Effector memory CD8-positive, alpha-beta T cell (primary cell): Measurements from ENCODE around the gene SERPIND1.

ENCODE experiments used
- ATAC-seq: fragments of 150-1000 bp; cut with Tn5 transposase; replicated peaks from 2 replicates; pipeline ENCODE4 v1.10.0; 2021; ENCODE audit warnings: mild to moderate bottlenecking, moderate library complexity
- DNase-seq, 3 experiments: peaks; one replicate each; pipeline ENCODE4 v3.0.0; 2021
- H3K27ac Mint-ChIP-seq, 2 donors: one replicate each; pipeline ENCODE4 v1.8.0; 2022; ENCODE audit warnings: mild to moderate bottlenecking in 2 of 2, mixed read lengths in 2 of 2, moderate library complexity in 2 of 2
- H3K27me3 Mint-ChIP-seq, 2 donors: one replicate each; pipeline ENCODE4 v1.8.0; 2022; ENCODE audit warnings: mixed read lengths in 2 of 2
- H3K36me3 Mint-ChIP-seq: one replicate; pipeline ENCODE4 v1.8.0; 2022; ENCODE audit warnings: mild to moderate bottlenecking, moderate library complexity, mixed read lengths; ENCODE audit not compliant: insufficient read depth
- H3K4me1 Mint-ChIP-seq, 2 donors: one replicate each; pipeline ENCODE4 v1.8.0; 2022; ENCODE audit warnings: low read depth in 2 of 2, mixed read lengths in 2 of 2
- H3K4me3 Mint-ChIP-seq, 2 donors: one replicate each; pipeline ENCODE4 v1.8.0; 2022; ENCODE audit warnings: mild to moderate bottlenecking in 2 of 2, mixed read lengths in 2 of 2, moderate library complexity in 2 of 2
- H3K9me3 Mint-ChIP-seq, 2 donors: one replicate each; pipeline ENCODE4 v1.8.0; 2022; ENCODE audit warnings: mixed read lengths in 2 of 2

The SERPIND1 gene

DNA sequence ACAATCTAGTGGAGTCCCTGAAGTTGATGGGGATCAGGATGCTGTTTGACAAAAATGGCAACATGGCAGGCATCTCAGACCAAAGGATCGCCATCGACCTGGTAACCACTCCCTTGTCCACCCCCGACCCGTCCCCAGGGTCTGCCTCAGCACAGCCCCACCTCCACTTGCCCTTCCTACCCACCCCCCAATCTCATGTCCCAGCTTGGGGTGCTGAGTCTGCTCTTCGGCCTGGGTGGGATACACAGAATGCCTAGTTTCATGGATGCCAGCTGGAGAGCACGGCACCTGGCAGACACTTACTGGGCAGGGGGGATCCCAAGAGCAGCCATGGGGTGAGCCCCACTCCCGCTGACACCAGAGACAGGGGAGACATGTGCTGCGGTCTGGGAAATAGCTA, 12.1 kb downstream of the SERPIND1 start:
- no peaks in the 10 kb centered on the region for H3K27me3 Mint-ChIP-seq
- no peak overlapping the region for H3K27ac Mint-ChIP-seq
- H3K4me1 Mint-ChIP-seq = peaks cover 0 to 6% of the 10 kb centered on the region in 2 donors
- no peaks in the 10 kb centered on the region for H3K9me3 Mint-ChIP-seq
- ATAC-seq (no peak), DNase-seq (no peak)
- peaks cover 16% of the 10 kb centered on the region for H3K36me3 Mint-ChIP-seq
- no peak overlapping the region for H3K4me3 Mint-ChIP-seq

GRCh38 chr22:20786536-20786979, 12.6 kb downstream of the SERPIND1 start:
- Mint-ChIP-seq H3K4me3 (no peak overlapping the region), H3K4me1 (peaks cover 0 to 6% of the 10 kb centered on the region in 2 donors), H3K27me3 (no peaks in the 10 kb centered on the region), H3K9me3 (no peaks in the 10 kb centered on the region), H3K36me3 (peaks cover 16% of the 10 kb centered on the region), H3K27ac (no peak overlapping the region)
- ATAC-seq (no peak), DNase-seq (no peak)

DNA sequence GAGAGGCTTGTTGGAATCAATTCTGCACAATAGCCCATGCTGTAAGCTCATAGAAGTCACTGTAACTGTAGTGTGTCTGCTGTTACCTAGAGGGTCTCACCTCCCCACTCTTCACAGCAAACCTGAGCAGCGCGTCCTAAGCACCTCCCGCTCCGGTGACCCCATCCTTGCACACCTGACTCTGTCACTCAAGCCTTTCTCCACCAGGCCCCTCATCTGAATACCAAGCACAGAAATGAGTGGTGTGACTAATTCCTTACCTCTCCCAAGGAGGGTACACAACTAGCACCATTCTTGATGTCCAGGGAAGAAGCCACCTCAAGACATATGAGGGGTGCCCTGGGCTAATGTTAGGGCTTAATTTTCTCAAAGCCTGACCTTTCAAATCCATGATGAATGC, 13.3 kb downstream of the SERPIND1 start:
- Mint-ChIP-seq H3K4me3 (no peak overlapping the region), H3K4me1 (peaks cover 0 to 4% of the 10 kb centered on the region in 2 donors), H3K27me3 (no peaks in the 10 kb centered on the region), H3K9me3 (no peaks in the 10 kb centered on the region), H3K36me3 (peaks cover 18% of the 10 kb centered on the region), H3K27ac (no peak overlapping the region)
- ATAC-seq (no peak), DNase-seq (no peak)

- H3K27ac Mint-ChIP-seq = no peak overlapping the region
- DNase-seq = no peak
- no peaks in the 10 kb centered on the region for H3K9me3 Mint-ChIP-seq
- H3K36me3 Mint-ChIP-seq = peaks cover 22% of the 10 kb centered on the region
- peaks cover 0 to 4% of the 10 kb centered on the region in 2 donors for H3K4me1 Mint-ChIP-seq
- H3K27me3 Mint-ChIP-seq = no peaks in the 10 kb centered on the region
- H3K4me3 Mint-ChIP-seq = no peak overlapping the region
- ATAC-seq = no peak
Measured at GRCh38 chr22:20787746-20788626, 14.1 kb downstream of the SERPIND1 start.

GRCh38 chr22:20788627-20789344, 14.9 kb downstream of the SERPIND1 start:
- DNase-seq (no peak), ATAC-seq (no peak)
- Mint-ChIP-seq H3K36me3 (peaks cover 18% of the 10 kb centered on the region), H3K27me3 (no peaks in the 10 kb centered on the region), H3K4me1 (peaks cover 0 to 4% of the 10 kb centered on the region in 2 donors), H3K27ac (no peak overlapping the region), H3K9me3 (no peaks in the 10 kb centered on the region), H3K4me3 (no peak overlapping the region)

- Mint-ChIP-seq H3K4me3 (no peak overlapping the region), H3K27ac (peak overlapping the region in 1 of 2 donors; percentile 90), H3K36me3 (peaks cover 28% of the 10 kb centered on the region), H3K9me3 (no peaks in the 10 kb centered on the region), H3K27me3 (no peaks in the 10 kb centered on the region), H3K4me1 (peaks cover 0 to 3% of the 10 kb centered on the region in 2 donors)
- ATAC-seq (no peak), DNase-seq (no peak)
Measured at GRCh38 chr22:20792221-20792965, 18.5 kb downstream of the SERPIND1 start.

GRCh38 chr22:20792966-20793728, 19.2 kb downstream of the SERPIND1 start:
- Mint-ChIP-seq H3K36me3 (peaks cover 28% of the 10 kb centered on the region), H3K27me3 (no peaks in the 10 kb centered on the region), H3K4me1 (peaks cover 0 to 3% of the 10 kb centered on the region in 2 donors), H3K27ac (peak overlapping the region in 1 of 2 donors; percentile 41), H3K4me3 (no peak overlapping the region), H3K9me3 (no peaks in the 10 kb centered on the region)
- DNase-seq (no peak), ATAC-seq (no peak)

GRCh38 chr22:20793748-20794649, 20.1 kb downstream of the SERPIND1 start:
- peak overlapping the region; percentile 49 to 72 for H3K27ac Mint-ChIP-seq
- no peak for DNase-seq
- peaks cover 0 to 3% of the 10 kb centered on the region in 2 donors for H3K4me1 Mint-ChIP-seq
- H3K27me3 Mint-ChIP-seq = no peaks in the 10 kb centered on the region
- H3K36me3 Mint-ChIP-seq = peaks cover 34% of the 10 kb centered on the region
- no peak overlapping the region for H3K4me3 Mint-ChIP-seq
- no peak for ATAC-seq
- no peaks in the 10 kb centered on the region for H3K9me3 Mint-ChIP-seq

GRCh38 chr22:20794650-20795413, 20.9 kb downstream of the SERPIND1 start:
- ATAC-seq (no peak), DNase-seq (no peak)
- Mint-ChIP-seq H3K9me3 (no peaks in the 10 kb centered on the region), H3K36me3 (peaks cover 42% of the 10 kb centered on the region), H3K4me1 (peaks cover 0 to 3% of the 10 kb centered on the region in 2 donors), H3K27ac (peak overlapping the region; percentile 49 to 72), H3K27me3 (no peaks in the 10 kb centered on the region), H3K4me3 (no peak overlapping the region)

GRCh38 chr22:20796731-20797130, 22.8 kb downstream of the SERPIND1 start:
- DNase-seq = no peak
- no peaks in the 10 kb centered on the region for H3K9me3 Mint-ChIP-seq
- peaks cover 0 to 2% of the 10 kb centered on the region in 2 donors for H3K4me1 Mint-ChIP-seq
- ATAC-seq = no peak
- H3K27me3 Mint-ChIP-seq = no peaks in the 10 kb centered on the region
- H3K27ac Mint-ChIP-seq = no peak overlapping the region
- no peak overlapping the region for H3K4me3 Mint-ChIP-seq
- peaks cover 56% of the 10 kb centered on the region for H3K36me3 Mint-ChIP-seq

DNA sequence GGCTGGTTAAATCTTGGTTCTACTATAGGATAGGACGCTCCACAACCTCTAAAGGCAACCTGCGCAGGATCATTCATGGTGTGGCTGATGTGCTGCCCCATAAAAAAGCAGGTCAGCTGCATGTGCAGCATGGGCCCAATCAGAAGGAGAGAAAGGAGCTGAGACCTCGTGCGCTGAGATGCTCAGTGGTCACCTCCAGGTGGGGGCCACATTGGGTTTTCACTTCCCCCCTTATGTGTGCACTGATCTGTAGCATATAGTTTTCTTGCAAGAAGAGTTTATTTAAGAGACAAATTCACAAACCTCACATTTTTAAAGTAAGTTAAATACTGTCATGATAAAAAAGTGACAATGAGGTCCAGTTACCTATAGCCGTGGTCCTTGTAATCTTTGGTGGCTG, 24.3 kb downstream of the SERPIND1 start:
- H3K9me3 Mint-ChIP-seq = no peaks in the 10 kb centered on the region
- no peak for ATAC-seq
- H3K36me3 Mint-ChIP-seq = peaks cover 65% of the 10 kb centered on the region

More for the DNA sequence above, 24.3 kb downstream of the SERPIND1 start:
- Mint-ChIP-seq H3K4me1 (peaks cover 0 to 2% of the 10 kb centered on the region in 2 donors), H3K27me3 (no peaks in the 10 kb centered on the region), H3K27ac (no peak overlapping the region), H3K4me3 (no peak overlapping the region)
- no peak for DNase-seq
